Activated CD4-positive, alpha-beta T cell treated with anti-CD3 and anti-CD28 coated beads, Interleukin-2, Interleukin-6, amounts not matched to agents 100 ng/mL and 50 ng/mL, durations not matched to agents 16 hours and 8 hours (primary cell): Measurements from ENCODE around the gene GAPDHS.

Source experiments
- DNase-seq: peaks from one replicate; pipeline ENCODE4 v3.0.0-alpha.2; 2020

Gene GAPDHS

DNA sequence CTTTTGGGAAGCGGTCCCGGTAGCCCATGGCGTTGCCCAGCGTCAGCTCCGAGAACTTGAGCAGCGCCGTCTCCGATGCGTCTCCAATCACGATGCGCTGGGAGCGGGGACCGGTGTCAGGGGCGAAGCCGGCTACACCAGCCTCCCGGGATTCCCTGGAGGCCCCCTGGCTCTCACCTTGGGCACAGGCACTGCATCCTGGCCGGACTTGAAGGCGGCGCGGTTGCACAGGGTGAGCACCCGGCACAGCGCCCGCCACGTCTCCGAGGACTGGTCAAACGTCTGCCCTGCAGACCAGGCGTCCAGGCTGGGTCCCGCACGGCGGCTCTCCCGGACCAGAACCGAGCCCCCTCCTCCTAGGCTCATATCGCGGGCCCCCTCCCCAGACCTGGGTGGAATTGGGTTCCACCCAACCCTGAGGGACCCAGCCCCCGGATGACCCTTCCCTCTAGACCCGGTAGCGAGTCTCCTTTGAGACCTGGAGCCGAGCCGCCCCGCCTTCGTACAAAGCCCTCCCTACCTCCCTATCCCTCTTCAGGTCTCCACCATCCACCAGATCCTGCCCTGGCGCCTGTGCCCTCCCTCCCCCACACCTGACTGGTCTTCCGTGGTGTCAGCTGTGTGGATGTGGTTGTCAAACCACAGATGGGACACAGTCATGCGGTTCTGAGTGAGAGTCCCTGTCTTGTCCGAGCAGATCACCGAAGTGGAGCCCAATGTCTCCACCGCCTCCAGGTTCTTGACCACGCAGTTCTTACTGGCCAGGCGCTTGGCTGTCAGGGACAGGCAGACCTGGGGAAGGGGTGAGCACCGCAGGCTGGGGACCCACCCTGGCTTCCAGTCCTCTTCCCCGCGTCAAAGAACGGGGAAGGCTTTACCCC is 25.4 kb downstream of the GAPDHS start:
- no peak for DNase-seq

DNA sequence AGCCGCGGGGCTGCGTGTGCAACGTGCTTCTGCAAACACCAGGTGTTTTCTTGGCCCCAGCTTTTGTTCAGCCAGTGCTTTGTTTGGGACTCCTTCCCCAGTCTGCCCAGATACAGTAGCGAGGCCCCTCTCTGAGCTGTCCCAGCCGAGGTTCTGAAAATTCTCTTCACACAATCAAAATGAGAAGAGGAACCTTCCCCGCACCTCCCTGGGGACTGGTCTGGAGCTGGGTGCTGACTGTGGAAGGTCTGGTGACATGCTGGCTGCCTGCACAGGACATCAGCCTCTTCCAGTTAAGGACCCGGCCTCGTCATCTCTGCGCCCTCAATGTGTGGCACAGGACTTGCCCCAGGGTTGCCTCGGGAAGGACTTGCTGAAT is 26.0 kb downstream of the GAPDHS start:
- DNase-seq: no peak

DNA sequence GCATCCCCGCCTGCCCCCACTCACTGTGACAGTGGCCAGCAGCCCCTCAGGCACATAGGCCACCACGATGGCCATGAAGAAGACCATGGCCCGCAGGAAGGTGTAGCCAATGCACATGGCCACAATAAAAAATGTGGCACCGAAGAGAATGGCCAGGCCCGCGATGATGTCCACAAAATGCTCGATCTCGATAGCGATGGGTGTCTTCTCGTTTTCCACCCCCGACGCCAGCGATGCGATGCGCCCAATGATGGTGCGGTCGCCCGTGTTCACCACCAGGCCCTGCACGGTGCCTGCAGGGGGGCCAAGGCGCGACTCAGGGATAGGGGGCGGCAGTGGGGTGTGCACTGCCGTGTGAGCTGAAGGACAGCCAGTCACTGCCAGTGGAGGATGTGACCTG is 26.5 kb downstream of the GAPDHS start:
- no peak for DNase-seq

DNA sequence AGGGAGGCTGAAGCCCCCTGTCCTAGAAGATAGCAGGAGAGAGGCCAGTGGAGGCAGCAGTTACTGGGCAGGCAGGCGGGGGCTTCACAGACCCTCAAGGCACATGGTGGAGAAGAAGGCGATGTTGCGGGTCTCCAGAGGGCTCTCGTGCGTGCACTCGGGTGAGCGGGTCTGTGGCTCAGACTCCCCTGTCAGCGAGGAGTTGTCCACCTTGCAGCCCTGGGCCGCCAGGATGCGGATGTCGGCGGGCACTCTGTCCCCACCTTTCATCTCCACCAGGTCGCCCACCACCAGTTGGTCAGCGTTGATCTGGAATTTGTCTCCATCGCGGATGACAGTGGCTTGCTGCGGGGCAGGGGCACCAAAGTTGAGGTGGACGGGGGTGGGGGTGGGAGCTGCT is 27.0 kb downstream of the GAPDHS start:
- no peak for DNase-seq

DNA sequence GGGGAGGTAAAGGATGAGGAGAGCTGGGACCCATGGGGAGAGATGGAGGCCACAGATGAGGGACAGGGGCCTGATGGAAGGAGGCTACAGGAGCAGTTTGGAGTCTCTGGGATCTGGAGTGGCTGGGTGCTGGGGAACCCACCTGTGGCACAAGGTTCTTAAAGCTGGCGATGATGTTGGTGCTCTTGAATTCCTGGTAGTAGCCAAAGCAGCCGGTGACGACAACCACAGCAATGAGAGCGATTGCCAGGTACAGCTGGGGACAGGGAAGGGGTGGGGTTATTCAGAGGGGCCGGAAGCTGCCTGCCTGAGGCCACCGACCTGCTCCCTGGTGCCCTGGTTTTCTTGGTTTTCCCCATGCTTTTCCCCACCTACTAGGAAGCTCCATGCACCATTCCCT is 27.4 kb downstream of the GAPDHS start:
- DNase-seq: no peak

DNA sequence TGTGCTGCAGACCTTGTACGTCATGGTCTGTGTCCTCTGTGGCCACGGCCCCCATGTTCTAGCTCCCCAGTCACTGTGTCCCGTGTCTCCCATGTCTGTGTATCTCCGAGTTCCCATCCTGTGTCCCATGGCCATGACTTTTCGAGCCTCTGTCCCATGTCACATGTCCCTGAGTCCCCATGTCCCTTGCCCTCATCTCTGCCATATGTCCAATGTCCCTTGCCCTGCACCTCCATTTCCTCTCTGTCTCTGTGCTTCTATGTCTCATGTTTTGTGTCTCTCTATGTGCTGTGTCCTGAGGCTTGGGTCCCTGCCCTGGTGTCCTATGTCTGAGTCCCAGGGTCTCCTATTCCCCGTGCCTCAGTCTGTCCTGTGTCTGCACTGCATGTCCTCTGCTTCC is 28.2 kb downstream of the GAPDHS start:
- no peak for DNase-seq

DNA sequence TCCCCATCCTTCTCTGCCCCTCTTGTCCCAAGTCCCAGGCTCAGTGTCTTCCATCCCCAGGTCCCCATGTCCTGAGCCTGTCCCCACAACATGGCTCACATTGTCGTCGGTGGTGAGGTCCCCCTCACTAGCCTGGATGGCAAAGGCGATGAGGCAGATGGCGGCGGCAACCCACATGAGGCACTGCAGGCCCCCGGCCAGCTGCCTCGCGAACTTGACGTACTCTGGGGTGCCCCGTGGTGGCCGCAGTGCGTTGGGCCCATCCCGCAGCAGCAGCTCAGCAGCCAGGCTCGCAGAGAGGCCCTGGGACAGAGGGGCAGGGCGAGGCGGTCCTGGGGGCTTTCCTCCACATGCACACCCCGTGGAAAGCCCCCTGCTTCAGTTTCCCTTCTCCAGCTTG is 29.1 kb downstream of the GAPDHS start:
- DNase-seq: no peak

DNA sequence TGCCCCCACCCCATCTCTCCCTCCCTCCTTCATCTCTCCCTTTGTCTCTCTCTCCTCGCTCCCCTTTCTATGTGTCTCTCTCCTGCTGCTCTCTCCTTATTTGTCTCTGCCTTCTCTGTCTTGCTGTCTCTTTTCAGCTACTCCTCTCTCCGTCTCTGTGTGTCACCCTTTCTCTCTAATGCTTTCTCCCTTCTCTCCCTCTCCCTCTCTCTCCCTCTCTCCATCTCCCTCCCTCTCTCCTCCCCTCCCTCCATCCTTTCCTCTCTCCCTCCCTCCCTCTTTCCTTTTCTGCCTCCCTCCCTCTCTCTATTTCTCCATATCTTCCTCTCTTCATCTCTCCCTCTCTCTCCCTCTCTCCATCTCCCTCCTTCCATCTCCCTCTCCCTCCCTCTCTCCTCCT is 29.5 kb downstream of the GAPDHS start:
- DNase-seq: no peak

DNA sequence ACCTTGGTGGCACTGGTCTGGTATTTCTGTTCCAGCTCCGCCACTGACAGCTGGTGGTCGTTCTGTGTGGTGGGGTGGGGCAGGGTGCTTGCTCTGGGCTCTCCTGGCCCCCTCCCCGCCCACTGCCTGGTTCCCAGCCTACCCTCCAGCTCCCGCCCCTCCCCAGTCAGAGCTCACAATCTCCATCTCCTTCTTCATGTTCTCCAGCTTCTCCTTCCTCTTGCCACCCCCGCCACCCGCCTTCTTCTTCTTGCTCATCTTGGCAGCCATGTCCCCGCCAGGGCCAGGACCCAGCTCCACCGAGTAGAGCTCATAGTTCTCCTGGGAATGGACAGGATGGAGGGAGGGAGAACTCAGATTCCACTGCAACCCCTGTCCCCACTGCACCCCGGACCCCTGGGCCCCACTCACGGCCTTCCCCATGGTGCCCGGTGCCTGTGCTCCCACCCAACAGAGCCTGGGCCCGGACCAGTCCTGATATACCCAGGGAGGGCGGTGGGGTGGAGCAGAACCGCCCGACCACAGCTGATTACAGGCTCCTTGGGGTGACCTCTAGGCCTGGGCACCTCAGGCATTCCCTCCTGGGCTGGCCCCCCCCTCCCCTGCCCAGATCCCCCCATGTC is 30.1 kb downstream of the GAPDHS start, which contains the start of gene ATP4A:
Gene ATP4A (minus strand): TSS at position 452 of the 623 bp plus-strand sequence. CDS start 29 bp downstream, at position 423.
- no peak for DNase-seq

DNA sequence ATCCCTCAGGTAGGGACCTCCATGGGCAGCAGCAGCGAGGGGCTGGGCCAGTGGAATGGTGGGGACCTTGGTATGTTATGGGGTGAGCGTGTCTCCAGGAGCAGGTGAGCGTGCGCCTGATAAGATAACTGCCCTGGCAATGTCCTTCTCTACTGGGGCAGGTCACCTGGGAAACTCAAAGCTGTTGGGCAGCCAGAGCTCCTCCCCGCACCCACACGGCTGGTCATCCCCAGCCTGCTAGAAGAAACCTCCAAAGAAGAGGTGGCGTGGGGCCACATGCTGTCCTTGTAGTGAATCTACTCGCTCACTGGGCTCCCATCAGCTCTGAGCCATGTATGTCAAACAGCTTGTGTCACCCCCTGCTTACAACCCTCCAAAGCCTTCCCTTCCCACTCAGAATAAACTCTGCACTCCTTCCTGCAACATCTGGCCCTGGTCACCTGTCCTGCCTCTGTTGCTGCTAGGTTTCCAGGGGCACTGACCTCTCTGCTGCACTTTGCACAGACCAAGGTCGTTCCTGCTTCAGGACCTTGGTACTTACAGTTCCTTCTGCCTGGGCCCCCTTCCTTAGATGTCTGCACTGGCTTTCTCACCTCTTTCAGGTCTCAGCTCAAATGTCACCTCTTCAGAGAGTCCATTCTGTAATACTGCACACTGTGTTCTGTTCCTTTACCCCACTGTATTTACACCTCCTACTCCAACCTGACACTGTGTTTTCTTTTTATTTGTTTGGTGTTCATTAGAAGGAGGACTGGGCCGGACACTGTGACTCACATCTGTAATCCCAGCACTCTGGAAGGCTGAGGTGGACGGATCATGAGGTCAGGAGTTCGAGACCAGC is 32.0 kb downstream of the GAPDHS start:
- DNase-seq: no peak

DNA sequence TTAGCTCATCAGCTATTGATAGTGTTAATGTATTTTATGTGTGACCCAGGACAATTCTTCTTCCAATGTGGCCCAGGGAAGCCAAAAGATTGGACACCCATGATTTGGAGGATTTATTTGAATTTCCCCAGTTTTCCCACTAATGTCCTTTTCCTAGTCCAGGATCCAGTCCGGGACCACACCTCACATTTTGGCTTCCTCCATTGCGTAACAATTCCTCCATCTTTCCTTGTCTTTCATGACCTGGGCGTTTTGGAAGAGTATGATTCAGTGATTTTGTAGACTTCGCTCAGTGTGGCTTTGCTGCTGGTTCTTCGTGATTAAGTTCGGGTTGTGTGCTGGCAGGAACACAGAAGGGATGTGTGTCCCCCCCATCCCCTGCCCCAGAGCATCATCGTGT is 33.5 kb downstream of the GAPDHS start:
- DNase-seq: no peak

DNA sequence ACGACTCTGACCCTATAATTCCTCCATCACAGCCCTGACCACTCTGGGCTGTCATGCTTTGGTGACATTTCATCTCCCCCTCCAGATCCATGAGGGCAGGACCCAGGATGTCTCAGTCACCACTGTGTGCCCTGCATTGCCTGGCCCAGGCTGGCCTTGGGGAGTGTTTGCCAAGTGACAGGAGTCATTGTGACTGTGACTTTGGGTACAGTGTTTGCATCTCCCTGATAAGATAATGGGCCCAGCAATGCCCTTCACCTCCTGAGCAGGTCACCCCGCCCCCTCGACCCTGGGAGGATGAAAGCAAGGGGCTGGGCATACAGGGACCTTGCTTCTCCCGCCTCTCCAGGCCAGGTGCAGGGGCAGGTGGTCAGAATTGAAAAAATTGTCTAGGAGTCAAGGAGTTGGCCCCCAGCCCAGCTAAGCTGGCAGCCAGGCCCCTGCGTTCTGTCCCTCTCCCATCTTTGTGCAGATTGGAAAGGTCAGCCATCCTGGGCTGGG is 36.1 kb downstream of the GAPDHS start:
- DNase-seq: no peak

DNA sequence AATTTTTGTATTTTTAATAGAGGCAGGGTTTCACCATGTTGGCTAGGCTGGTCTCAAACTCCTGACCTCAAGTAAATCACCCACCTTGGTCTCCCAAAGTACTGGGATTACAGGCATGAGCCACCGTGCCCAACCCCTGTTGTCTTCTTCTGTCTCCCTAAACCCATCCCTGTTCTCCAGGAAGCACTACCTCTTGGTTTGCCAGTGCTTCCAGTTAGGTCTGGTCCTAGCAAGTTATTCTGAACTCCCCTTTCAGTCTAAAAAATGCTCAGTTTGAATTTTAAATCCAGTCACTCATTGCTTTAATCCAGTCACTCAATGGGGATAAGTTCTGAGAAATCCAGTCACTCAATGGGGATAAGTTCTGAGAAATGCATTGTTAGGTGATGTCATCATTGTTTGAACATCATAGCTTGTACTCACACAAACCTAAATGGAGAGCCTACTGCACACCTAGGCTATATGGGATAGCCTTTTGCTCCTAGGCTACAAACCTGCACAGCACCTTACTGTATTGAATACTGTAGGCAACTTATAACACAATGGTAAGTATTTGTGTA is 38.2 kb downstream of the GAPDHS start:
- no peak for DNase-seq

DNA sequence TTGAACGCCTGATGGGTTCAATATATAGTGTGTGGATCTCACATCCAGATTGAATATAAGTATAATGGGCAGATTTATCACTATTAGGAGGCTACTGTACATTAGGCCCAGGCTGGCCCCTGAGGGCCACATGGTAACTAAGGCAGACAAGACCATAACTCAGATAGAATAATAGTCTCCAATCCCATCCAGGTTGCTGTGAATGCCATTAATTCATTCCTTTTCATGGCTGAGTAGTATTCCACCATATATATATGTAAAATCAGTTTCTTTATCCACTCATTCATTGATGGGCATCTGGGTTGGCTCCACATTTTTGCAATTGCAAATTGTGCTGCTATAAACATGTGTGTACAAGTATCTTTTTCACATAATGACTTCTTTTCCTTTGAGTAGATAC is 44.7 kb downstream of the GAPDHS start:
- no peak for DNase-seq

DNA sequence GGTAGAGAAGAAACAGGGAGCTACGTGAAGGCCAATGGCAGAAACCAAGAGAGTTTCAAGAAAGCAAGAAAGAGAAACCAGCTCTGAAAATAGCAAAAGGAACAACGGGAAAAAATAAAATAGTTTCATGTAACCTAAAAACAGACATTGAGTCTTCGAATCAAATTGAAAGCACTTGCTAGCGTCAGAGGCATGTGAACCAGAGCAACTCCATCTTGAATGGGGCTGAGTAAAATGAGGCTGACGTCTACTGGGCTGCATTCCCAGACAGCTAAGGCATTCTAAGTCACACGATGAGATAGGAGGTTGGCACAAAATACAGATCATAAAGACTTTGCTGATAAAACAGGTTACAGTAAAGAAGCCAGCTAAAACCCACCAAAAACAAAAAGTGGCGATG is 45.5 kb downstream of the GAPDHS start:
- no peak for DNase-seq

DNA sequence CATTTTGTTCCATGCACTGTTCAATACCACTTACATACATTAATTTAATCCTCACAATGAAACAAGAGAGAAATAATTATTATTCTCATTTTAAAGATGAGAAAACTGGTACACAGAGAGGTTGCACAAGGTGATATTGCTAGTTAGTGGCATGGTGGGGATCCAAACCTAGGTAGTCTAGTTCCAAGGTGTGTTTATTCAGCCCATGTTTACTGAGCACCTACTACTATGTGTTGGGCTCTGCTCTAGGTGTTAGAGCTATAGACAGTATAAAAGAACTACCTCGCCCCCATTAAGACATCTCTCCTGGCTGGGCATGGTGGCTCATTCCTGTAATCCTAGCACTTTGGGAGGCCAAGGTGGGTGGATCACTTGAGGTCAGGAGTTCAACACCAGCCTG is 49.5 kb downstream of the GAPDHS start:
- no peak for DNase-seq

DNA sequence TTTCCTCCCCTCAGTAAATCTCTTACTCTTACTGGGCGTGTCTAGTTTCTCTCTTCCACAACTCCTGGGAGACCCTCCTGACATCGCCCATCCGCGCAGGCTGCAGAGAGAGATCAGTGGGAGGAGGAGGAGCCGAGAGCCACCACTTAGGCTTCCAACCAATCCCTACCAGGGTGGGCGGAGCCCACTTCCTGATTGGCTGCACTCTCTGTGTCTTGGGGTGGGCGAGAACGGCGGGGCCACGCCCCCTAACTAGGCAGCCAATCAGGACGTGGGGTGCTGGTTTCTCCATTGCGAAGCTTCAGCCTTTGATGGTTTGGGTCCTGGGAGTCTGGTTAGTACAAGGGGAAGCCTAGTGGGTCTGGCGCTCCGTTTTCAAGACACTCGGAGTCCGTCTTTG is 52.6 kb downstream of the GAPDHS start, which contains the start of gene PMIS2:
Gene PMIS2 (plus strand): TSS at position 326 of the 400 bp plus-strand sequence. CDS start 87 bp downstream, outside the sequence.
- DNase-seq: no peak

DNA sequence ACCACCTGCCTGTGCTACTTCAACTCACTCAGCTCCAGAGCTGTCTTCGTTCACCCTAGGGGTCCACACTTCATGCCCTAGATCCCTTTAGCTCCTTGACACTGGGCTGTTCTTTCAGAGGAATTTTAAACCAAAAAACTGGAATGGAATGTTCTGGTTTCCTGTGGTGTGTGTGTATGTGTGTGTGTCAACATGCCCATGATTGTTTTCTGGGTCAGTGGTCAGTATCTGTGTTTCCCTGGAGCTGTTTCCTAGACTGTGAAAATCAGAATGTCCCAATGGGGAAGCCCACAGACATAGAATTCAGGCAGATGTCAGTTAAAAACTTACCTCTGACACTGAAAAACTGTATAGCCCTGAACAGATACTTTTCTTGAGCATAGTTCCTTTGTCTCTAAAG is 54.1 kb downstream of the GAPDHS start:
- DNase-seq: no peak

DNA sequence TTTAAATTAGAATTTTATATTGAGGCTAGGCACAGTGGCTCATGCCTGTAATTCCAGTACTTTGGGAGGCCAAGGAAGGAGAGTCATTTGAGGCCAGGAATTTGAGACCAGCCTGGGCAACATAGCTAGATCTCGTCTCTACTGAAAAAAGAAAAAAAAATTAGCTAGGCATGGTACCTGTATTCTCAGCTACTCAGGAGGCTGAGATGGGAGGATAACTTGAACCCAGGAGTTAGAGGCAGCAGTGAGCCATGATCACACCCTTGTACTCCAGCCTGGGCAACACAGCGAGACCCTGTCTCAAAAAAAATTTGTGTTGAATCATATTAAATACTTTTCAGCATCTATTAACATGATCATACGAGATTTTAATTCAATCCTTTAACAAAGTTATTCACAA is 57.6 kb downstream of the GAPDHS start:
- DNase-seq: no peak

DNA sequence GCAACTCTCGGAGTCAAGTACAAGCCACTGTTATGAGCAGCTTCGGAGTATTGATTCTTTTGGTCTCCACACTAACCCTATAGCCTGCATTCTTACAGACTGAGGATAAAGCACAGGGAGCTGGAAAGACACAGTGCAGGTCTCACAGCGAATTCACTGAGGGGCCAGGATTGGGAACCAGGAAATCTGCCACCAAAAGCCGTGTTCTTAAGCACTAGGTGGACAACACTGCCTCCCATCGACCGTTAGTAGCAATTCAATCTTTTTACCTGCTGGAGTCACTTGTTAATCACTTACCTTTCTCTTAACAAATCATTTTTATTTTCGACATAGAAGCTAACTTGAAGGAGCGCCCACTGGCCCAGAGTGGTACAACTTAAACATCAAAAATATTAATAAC is 59.0 kb downstream of the GAPDHS start:
- peak; percentile 24 for DNase-seq
